Breast epithelium (tissue), 4 donors: Measurements from ENCODE around the gene PGPEP1. TPM values are rescaled to one million over a fixed set of nuclear protein-coding genes. Genes with fewer than 3 reads are reported as not detected.

Experiments
- DNase-seq, 2 donors: peaks; one replicate each; pipeline ENCODE4 v3.0.0-alpha.2; 2019; ENCODE audit warnings: low spot score in 2 of 2
- H3K27ac ChIP-seq, 2 donors: fragments of 200-600 bp; sonication (generic) in 1 of 2; one replicate each; pipeline ENCODE4 v1.5.1; 2016 to 2019; ENCODE audit warnings: mild to moderate bottlenecking in 1 of 2
- H3K27me3 ChIP-seq, 2 donors: fragments of 200-600 bp; sonication (generic) in 1 of 2; one replicate each; pipeline versions ENCODE4 v1.5.1 to v1.6.0; 2017 to 2019; ENCODE audit warnings: control low read depth in 1 of 2, mild to moderate bottlenecking in 1 of 2
- H3K36me3 ChIP-seq: fragments of 200-600 bp; one replicate; pipeline ENCODE4 v1.5.1; 2019
- H3K4me1 ChIP-seq, 2 donors: fragments of 200-600 bp; sonication (generic); one replicate each; pipeline ENCODE4 v1.5.1; 2016 to 2019; ENCODE audit warnings: control low read depth in 1 of 2
- H3K4me3 ChIP-seq, 3 donors: fragments of 200-600 bp; sonication (generic); 1 replicate in 2 of 3; 2 replicates in 1 of 3; pipeline ENCODE4 v1.5.1; 2016 to 2019; ENCODE audit warnings: mild to moderate bottlenecking in 3 of 3, moderate library complexity in 2 of 3
- H3K9me3 ChIP-seq, 2 donors: fragments of 200-600 bp; sonication (generic) in 1 of 2; one replicate each; pipeline ENCODE4 v1.5.1; 2016 to 2019; ENCODE audit warnings: control low read depth in 1 of 2
- POLR2A ChIP-seq: fragments of 450-650 bp; IDR thresholded peaks from one replicate; pipeline ENCODE4 v1.6.1; 2016; ENCODE audit warnings: antibody characterized with exemption, mild to moderate bottlenecking, moderate library complexity
- POLR2AphosphoS5 ChIP-seq, 3 donors: sonication (generic); formaldehyde crosslinking; IDR thresholded peaks; one replicate each; pipeline ENCODE4 v1.6.1; 2017; ENCODE audit warnings: antibody characterized with exemption in 3 of 3
- intact Hi-C: fragments of 100-400 bp; cut with DNase I; formaldehyde crosslinking; loops from one replicate; pipeline ENCODE4 v1.15.1; 2023; ENCODE audit warnings: low total_unique reads
- total RNA-seq, 3 donors: library from RNA; depleted of rRNA; stranded (reverse); fragments of >200 nt; gene quantifications; one replicate each; pipeline ENCODE4 v1.1.0, GENCODE V29; 2016
- TF ChIP-seq, protein P1 (sequence below), 3 donors: fragments of 450-650 bp; IDR thresholded peaks; one replicate each; pipeline ENCODE4 v1.5.1; 2016 to 2017; ENCODE audit warnings: antibody characterized with exemption in 3 of 3, mild to moderate bottlenecking in 3 of 3, moderate library complexity in 3 of 3

The PGPEP1 gene
- total RNA-seq, 3 donors from 2014 or later: 22.5 to 29.2 (median 25.9) TPM

DNA sequence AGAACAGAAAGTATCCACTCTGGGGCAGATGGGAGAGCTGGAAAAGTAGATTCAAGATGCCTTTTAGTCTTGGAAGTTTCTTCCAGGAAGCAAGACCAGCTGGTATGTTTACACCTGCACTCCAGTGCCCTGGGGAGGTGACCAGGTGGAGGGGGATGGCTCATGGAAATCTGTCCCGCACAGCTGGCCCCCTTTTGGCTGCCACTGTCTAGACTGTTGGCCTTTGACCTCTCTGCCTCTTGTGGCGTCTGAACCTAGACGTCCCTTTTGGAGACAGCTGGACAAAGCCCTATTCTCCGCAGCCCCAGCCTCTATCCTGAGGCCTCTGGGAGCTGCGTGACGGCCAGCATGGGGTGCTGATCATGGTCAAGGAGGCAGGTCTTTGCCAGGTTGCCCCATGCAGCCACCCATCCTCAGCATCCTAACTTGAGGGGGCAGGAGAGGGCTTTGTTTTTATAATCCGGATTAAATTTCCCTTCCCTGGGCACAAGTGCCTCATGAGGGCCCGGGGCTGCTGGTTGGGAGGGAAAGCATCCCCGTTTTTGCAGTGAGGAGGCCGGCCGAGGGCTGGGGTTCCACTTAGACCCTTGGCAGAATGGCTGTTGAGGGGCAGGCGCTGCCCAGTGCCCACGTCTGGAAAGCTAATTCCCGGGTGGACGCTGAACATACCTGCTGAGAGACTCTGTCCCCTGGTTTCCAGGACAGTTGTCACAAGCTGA is 28.3 kb downstream of the PGPEP1 start:
- Histone ChIP-seq H3K4me3 (no peak overlapping the region), H3K4me1 (peaks cover 0 to 2% of the 10 kb centered on the region in 2 donors), H3K9me3 (no peaks in the 10 kb centered on the region), H3K27ac (peak overlapping the region; percentile 6 to 46), H3K36me3 (no peaks in the 10 kb centered on the region), H3K27me3 (no peaks in the 10 kb centered on the region)
- intact Hi-C loops: no loop called here
- no peak for DNase-seq
- TF ChIP-seq, protein P1, sequence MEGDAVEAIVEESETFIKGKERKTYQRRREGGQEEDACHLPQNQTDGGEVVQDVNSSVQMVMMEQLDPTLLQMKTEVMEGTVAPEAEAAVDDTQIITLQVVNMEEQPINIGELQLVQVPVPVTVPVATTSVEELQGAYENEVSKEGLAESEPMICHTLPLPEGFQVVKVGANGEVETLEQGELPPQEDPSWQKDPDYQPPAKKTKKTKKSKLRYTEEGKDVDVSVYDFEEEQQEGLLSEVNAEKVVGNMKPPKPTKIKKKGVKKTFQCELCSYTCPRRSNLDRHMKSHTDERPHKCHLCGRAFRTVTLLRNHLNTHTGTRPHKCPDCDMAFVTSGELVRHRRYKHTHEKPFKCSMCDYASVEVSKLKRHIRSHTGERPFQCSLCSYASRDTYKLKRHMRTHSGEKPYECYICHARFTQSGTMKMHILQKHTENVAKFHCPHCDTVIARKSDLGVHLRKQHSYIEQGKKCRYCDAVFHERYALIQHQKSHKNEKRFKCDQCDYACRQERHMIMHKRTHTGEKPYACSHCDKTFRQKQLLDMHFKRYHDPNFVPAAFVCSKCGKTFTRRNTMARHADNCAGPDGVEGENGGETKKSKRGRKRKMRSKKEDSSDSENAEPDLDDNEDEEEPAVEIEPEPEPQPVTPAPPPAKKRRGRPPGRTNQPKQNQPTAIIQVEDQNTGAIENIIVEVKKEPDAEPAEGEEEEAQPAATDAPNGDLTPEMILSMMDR (IDR thresholded peaks at IDR 0.05): no peak
- TF ChIP-seq POLR2AphosphoS5 (IDR thresholded peaks at IDR 0.05) (no peak), POLR2A (no peak)

DNA sequence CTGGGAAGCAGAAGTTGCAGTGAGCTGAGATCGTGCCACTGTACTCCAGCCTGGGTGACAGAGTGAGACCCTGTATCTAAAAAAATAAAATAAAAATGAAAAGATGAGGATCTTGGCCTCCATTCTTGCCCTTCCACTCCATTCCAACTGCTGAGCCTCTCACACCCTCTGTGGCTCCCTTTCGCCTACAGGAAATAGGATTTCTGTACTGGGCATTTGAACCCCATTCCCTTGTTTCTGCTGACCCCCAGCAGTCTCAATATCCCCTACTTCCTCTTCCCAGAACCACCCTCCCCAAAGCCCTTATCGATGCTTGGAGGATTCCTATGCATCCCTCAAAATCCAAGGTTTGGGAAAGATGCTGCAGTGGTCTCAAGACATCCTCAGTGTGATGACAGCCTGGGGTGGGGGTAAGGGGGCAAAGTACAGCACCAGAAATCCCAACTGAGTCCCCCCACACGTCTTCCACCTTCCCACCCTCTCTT is 33.1 kb downstream of the PGPEP1 start:
- Histone ChIP-seq H3K27me3 (no peaks in the 10 kb centered on the region), H3K4me3 (no peak overlapping the region), H3K27ac (peak overlapping the region; percentile 91 to 96), H3K36me3 (no peaks in the 10 kb centered on the region), H3K4me1 (peaks cover 0 to 12% of the 10 kb centered on the region in 2 donors), H3K9me3 (no peaks in the 10 kb centered on the region)
- DNase-seq: no peak
- intact Hi-C loops: no loop called here
- TF ChIP-seq POLR2A: no peak
- TF ChIP-seq, protein P1 (IDR thresholded peaks at IDR 0.05): no peak
- TF ChIP-seq POLR2AphosphoS5 (IDR thresholded peaks at IDR 0.05): no peak

DNA sequence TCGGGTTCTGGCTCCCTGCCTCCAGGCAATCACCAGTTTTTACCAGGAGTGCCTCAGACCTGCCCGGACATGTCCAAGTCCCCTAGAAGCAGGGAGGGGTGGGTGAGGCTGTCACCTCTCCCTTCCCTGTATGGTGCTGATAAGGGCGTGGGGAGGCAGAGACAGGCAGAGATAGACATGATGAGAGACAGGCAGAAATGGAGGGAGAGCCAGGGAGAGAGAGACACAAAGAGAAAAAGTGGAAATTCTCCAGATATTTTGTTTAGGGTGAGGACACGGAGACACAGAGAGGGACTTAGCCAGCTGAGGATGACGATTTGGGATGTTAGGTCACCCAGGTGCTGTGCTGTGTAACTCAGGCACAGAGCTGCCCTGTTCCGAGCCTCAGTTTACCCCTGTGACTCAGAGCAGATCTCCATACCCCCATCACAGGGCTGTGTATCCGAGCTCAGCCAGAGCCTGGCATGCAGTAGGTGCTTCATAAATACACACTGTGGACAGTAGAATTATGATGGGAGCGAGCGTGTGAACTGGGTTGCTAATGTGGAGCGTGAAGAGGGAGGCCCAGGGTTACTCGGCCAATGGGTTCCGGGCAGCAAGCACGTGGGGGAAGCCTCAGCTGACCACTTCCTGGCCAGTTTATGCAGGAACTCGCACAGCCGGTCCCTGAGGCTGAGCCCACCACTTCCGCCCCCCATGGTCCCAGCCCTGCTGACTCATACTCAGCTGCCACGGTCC is 33.7 kb downstream of the PGPEP1 start:
- DNase-seq: peak; percentile 77 to 91
- Histone ChIP-seq H3K4me1 (peaks cover 0 to 12% of the 10 kb centered on the region in 2 donors), H3K27me3 (no peaks in the 10 kb centered on the region), H3K27ac (peak overlapping the region; percentile 91 to 96), H3K36me3 (no peaks in the 10 kb centered on the region), H3K9me3 (no peaks in the 10 kb centered on the region), H3K4me3 (peak overlapping the region in 1 of 3 donors; percentile 31)
- intact Hi-C loops: no loop called here
- TF ChIP-seq POLR2A (no peak), POLR2AphosphoS5 (IDR thresholded peaks at IDR 0.05) (peak in 2 of 3 donors; percentile 85 to 97)

DNA sequence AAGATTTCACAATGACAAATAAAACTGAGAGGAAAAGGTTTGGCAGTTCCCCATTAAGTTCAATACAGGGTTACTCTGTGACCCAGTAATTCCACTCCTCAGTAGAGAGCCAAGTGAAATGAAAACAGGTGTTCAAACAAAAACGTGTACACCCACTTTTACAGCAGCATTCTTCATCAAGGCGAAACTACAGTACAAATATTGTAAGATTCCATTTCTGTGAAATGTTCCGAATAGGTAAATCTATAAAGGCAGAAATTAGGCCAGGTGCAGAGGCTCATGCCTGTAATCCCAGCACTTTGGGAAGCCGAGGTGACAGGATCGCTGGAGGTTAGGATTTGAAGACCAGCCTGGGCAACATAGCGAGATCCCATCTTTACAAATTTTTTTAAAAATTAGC is 36.6 kb downstream of the PGPEP1 start:
- Histone ChIP-seq H3K4me3 (no peak overlapping the region), H3K27ac (peak overlapping the region; percentile 3 to 62), H3K9me3 (no peaks in the 10 kb centered on the region), H3K4me1 (peaks cover 0 to 12% of the 10 kb centered on the region in 2 donors), H3K27me3 (no peaks in the 10 kb centered on the region), H3K36me3 (no peaks in the 10 kb centered on the region)
- intact Hi-C loops: no loop called here
- TF ChIP-seq POLR2A (no peak), POLR2AphosphoS5 (IDR thresholded peaks at IDR 0.05) (no peak)
- TF ChIP-seq, protein P1 (IDR thresholded peaks at IDR 0.05): no peak
- DNase-seq: no peak

DNA sequence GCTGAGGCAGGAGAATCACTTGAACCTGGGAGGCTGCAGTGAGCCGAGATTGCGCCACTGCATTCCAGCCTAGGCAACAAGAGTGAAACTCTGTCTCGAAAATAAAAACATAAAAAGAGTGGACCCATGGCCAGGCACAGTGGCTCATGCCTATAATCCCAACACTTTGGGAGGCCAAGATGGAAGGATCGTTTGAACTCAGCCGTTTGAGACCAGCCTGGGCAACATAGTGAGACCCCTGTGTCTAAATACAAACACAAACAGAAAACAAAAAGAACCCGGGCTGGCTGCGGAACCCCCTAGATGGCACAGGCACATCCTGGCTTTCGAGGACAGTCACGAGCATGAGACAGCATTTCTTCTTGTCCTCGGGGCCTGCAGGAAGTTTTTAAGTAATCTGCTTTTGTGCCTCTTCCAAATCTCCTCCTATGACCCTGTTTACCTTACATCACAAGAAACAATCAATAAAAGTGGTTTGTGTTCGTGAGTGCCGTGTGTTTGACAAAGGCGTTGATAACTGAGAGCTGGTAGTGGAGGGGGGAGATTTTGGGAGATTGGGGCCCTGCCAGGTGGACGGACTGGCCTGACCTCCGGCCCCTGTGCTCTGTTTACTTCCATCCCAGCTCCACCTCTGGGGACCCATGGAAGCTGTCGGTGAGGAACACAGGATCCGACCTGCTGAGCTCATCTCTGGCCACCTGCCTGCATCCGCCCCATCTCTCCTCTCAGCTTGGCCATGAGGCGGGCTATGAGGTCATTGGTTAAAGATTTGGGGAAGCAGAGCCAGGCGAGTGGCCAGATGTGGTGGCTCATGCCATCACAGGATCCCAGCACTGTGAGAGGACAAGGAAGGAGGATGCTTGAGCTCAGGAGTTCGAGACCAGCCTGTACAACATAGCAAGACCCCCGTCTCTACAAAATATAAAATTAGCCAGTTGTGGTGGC is 39.7 kb downstream of the PGPEP1 start:
- intact Hi-C loops: loop anchor here (10.0 kb wide), 1 partner anchor 1845 kb away; no protein-coding TSS in a partner anchor
- H3K36me3 ChIP-seq: no peaks in the 10 kb centered on the region
- peak overlapping the region; percentile 87 to 88 for H3K27ac ChIP-seq
- TF ChIP-seq POLR2A (no peak), POLR2AphosphoS5 (IDR thresholded peaks at IDR 0.05) (peak; percentile 66 to 78 (median 72))
- TF ChIP-seq, protein P1 (IDR thresholded peaks at IDR 0.05): no peak
- H3K4me1 ChIP-seq: no peaks in the 10 kb centered on the region
- H3K27me3 ChIP-seq: no peaks in the 10 kb centered on the region
- peak; percentile 94 to 97 for DNase-seq
- H3K9me3 ChIP-seq: no peaks in the 10 kb centered on the region
- H3K4me3 ChIP-seq: no peak overlapping the region
